Stomach (tissue), 19 donors: ENCODE data around the gene ECI2. TPM values are rescaled to one million over a fixed set of nuclear protein-coding genes. Genes with fewer than 3 reads are reported as not detected.
A peak's percentile ranks its signal among the peaks of the same experiment; 100 is the strongest.

Source experiments
- DNase-seq, 2 donors: peaks; one replicate each; pipeline versions ENCODE4 v3.0.0 to v3.0.0-alpha.2; 2013 to 2019
- H3K27ac ChIP-seq, 5 donors: fragments of 200-600 bp in 4 of 5; sonication (generic) in 4 of 5; one replicate each; pipeline ENCODE4 v1.5.1; 2013 to 2019; ENCODE audit warnings: mild to moderate bottlenecking in 1 of 5, moderate library complexity in 1 of 5
- H3K27me3 ChIP-seq, 3 donors: fragments of 200-600 bp; sonication (generic); one replicate each; pipeline ENCODE4 v1.5.1; 2017 to 2019; ENCODE audit warnings: mixed run types in 1 of 3
- H3K36me3 ChIP-seq, 4 donors: fragments of 200-600 bp; sonication (generic); 1 replicate in 3 of 4; 2 replicates in 1 of 4; pipeline ENCODE4 v1.5.1; 2016 to 2019
- H3K4me1 ChIP-seq, 4 donors: fragments of 200-600 bp; sonication (generic); one replicate each; pipeline ENCODE4 v1.5.1; 2016 to 2019
- H3K4me3 ChIP-seq, 4 donors: fragments of 200-600 bp; sonication (generic) in 3 of 4; one replicate each; pipeline ENCODE4 v1.5.1; 2016 to 2019; ENCODE audit warnings: mild to moderate bottlenecking in 1 of 4
- H3K9me3 ChIP-seq, 4 donors: fragments of 200-600 bp; sonication (generic); one replicate each; pipeline ENCODE4 v1.5.1; 2016 to 2019
- CTCF ChIP-seq, 7 experiments: fragments of 450-650 bp in 4 of 7; fragments of 200-600 bp in 3 of 7; sonication (generic) in 3 of 7; IDR thresholded peaks; one replicate each; pipeline ENCODE4 v1.5.1; 2016 to 2019; ENCODE audit warnings: antibody characterized with exemption in 7 of 7, control low read depth in 2 of 7, mild to moderate bottlenecking in 1 of 7
- EP300 ChIP-seq: sonication (generic); formaldehyde crosslinking; IDR thresholded peaks from one replicate; pipeline ENCODE4 v1.6.1; 2017; ENCODE audit warnings: antibody characterized with exemption
- POLR2A ChIP-seq, 4 donors: fragments of 450-650 bp; IDR thresholded peaks; one replicate each; pipeline ENCODE4 v1.6.1; 2016; ENCODE audit warnings: antibody characterized with exemption in 4 of 4, control low read depth in 2 of 4, mild to moderate bottlenecking in 1 of 4, moderate library complexity in 1 of 4
- POLR2AphosphoS5 ChIP-seq, 3 donors: sonication (generic); formaldehyde crosslinking; IDR thresholded peaks; one replicate each; pipeline ENCODE4 v1.6.1; 2016; ENCODE audit warnings: antibody characterized with exemption in 3 of 3
- WGBS, 5 donors: extraction: QIAGEN DNeasy Blood & Tissue Kit in 3 of 5; methylation state at CpG; one replicate each; pipeline versions ENCODE4 v1.1.5 to v1.1.7; 2013 to 2018; 5-methylcytosine and 5-hydroxymethylcytosine counted together
- intact Hi-C: fragments of 100-400 bp; cut with DNase I; formaldehyde crosslinking; loops from one replicate; pipeline ENCODE4 v1.15.1; 2023; ENCODE audit warnings: low total_unique reads
- long read RNA-seq, 10 donors: transcript quantifications; one replicate each; lab custom pipeline, GENCODE V29; 2026
- polyA plus RNA-seq, 3 donors: library from polyadenylated mRNA; stranded (reverse); fragments of 200-250 nt; gene quantifications; one replicate each; pipeline ENCODE4 v1.2.3, GENCODE V29; 2013
- total RNA-seq, 5 donors: library from RNA; depleted of rRNA; stranded (reverse); fragments of >200 nt; gene quantifications; one replicate each; pipeline versions ENCODE4 v1.1.0 to v1.2.3, GENCODE V29; 2014 to 2016
- donor health status: healthy with polysubstance abuse.
- donor health status: Bipolar disorder and iron deficiency.
- donor health status: healthy.

The ECI2 gene
- total RNA-seq = 100 to 1,000 TPM in 1 of 5 donors, 10 to 100 TPM in 4; 22.8 to 107 (median 45.6) TPM
- 100 to 1,000 TPM in 1 of 3 donors, 10 to 100 TPM in 2; 65.4 to 102 (median 90.9) TPM for polyA plus RNA-seq
- long read RNA-seq, donor 1, partial matches to known transcripts = 0 of 7 reads
- long read RNA-seq, donor 1, other reads (novel, unspliced or antisense) = 0 of 7 reads
- long read RNA-seq, donor 2, transcript ECI2-201 (10 exons, 1,380 nt) = major isoform, 7 of 13 reads
- long read RNA-seq, donor 2, partial matches to known transcripts = 0 of 13 reads
- long read RNA-seq, donor 2, other reads (novel, unspliced or antisense) = 0 of 13 reads
- long read RNA-seq, donor 3, partial matches to known transcripts = 0 of 5 reads
- long read RNA-seq, donor 3, other reads (novel, unspliced or antisense) = 0 of 5 reads
- long read RNA-seq, donor 4, partial matches to known transcripts = 0 of 5 reads
- long read RNA-seq, donor 4, other reads (novel, unspliced or antisense) = 0 of 5 reads
- long read RNA-seq, donor 5, transcript ECI2-201 (10 exons, 1,380 nt) = major isoform, 8 of 19 reads
- long read RNA-seq, donor 5, transcript ECI2-202 (10 exons, 1,407 nt) = major isoform, 8 of 19 reads
- long read RNA-seq, donor 5, partial matches to known transcripts = 0 of 19 reads
- long read RNA-seq, donor 5, other reads (novel, unspliced or antisense) = 0 of 19 reads
- long read RNA-seq, donor 6, transcript ECI2-202 (10 exons, 1,407 nt) = minor isoform, 13 of 41 reads
- long read RNA-seq, donor 6, transcript ECI2-201 (10 exons, 1,380 nt) = major isoform, 18 of 41 reads
- long read RNA-seq, donor 6, partial matches to known transcripts = 10 of 41 reads
- long read RNA-seq, donor 6, other reads (novel, unspliced or antisense) = 0 of 41 reads
- long read RNA-seq, donor 7, transcript ECI2-202 (10 exons, 1,407 nt) = major isoform, 7 of 13 reads
- long read RNA-seq, donor 7, transcript ECI2-201 (10 exons, 1,380 nt) = minor isoform, 6 of 13 reads
- long read RNA-seq, donor 7, partial matches to known transcripts = 0 of 13 reads
- long read RNA-seq, donor 7, other reads (novel, unspliced or antisense) = 0 of 13 reads
- long read RNA-seq, donor 8, transcript ECI2-202 (10 exons, 1,407 nt) = minor isoform, 9 of 21 reads
- long read RNA-seq, donor 8, transcript ECI2-201 (10 exons, 1,380 nt) = major isoform, 11 of 21 reads
- long read RNA-seq, donor 8, partial matches to known transcripts = 0 of 21 reads
- long read RNA-seq, donor 8, other reads (novel, unspliced or antisense) = 0 of 21 reads
- long read RNA-seq, donor 9, transcript ECI2-201 (10 exons, 1,380 nt) = major isoform, 12 of 19 reads
- long read RNA-seq, donor 9, partial matches to known transcripts = 0 of 19 reads
- long read RNA-seq, donor 9, other reads (novel, unspliced or antisense) = 0 of 19 reads
- long read RNA-seq, donor 10, partial matches to known transcripts = 0 of 5 reads
- long read RNA-seq, donor 10, other reads (novel, unspliced or antisense) = 0 of 5 reads

DNA sequence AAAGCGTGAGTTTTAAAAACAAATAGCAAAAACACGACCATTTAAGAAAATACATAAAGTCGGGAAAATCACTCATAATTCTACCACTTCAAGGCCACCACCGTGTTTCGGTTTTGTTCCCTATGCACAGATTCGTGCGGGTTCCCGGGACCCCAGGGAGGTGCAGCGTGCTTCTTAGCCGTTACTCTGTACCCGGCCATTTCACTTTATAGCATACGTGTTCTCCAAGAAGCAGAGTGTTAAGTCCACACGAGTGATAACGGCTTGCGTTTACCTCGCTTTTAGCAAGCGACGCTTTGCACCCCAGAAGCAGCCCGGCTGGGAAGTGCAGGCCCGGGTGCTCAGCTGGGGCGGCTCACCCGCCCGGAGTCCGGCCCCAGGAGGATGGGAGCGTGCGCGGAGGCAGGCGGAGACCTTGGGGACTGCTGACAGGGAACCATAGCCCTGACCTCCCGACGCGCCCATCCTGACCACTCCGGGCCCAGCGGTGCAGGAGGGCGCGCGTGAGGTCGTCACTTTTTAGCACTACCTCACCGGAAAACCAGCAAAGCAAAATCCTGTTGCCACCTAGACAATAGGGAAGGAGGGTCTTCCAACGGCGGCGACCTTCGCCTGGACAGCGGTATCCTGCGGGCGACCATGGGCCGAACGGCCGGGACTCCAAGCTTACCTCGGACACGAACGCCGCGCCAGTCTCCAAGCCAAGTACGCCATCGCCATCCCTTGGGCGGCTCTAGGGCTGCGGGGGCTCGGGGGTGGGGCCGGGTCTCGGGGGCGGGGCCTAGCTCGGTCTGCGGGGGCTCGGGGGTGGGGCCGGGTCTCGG lies at the start of gene ECI2:
ECI2 (minus strand) TSS at position 735 of the 824 bp plus-strand sequence; CDS start at position 720, 15 bp downstream.
- Histone ChIP-seq H3K4me1 (peaks cover 19 to 44% (median 36%) of the 10 kb centered on the region in 4 donors), H3K36me3 (peaks cover 6 to 24% (median 22%) of the 10 kb centered on the region in 4 donors), H3K9me3 (no peaks in the 10 kb centered on the region), H3K4me3 (peak within 1 kb of the TSS; percentile 75 to 86 (median 80)), H3K27me3 (no peaks in the 10 kb centered on the region), H3K27ac (peak within 1 kb of the TSS; percentile 95 to 99 (median 96))
- WGBS, 5 donors = 0 to 1% (median 1%) methylated on average over 48 to 66 of the region's 66 CpGs
- peak; percentile 28 to 86 (median 58) for TF ChIP-seq POLR2AphosphoS5 (IDR thresholded peaks at IDR 0.05)
- no peak for TF ChIP-seq POLR2A (IDR thresholded peaks at IDR 0.05)
- intact Hi-C loops = no loop called here
- peak in 1 of 2 donors; percentile 65 for DNase-seq

DNA sequence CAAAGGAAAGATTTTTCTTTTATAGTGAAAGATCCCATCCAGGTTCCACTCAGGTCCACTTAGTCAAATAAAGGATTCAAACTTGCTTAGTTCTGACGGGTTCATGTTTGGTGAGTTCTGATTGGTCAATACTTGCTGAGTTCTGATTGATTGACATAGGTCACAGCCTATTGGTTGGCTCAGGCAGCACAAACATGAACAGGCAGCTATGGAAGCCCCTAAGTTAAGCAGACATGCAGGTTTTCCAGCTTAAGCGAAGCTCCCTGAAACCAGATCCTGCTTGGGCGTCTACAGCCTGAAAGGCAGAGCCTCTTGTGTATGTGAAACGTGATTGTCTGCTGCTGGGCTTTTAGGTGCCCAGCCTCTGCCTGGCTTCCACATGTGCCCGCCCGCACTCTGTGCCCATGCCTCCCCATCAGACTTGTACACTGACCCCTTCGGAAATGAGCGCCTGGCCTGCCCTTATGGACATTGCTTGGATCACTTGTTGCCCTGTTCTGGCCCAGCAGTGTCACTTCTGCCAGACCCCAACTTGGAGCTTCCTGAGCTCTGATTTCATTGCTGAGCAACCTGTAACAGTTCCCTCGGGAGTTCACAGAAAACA lies 45.4 kb upstream of the ECI2 start:
- DNase-seq = no peak
- no peak overlapping the region for H3K27ac ChIP-seq
- intact Hi-C loops = no loop called here
- H3K27me3 ChIP-seq = no peaks in the 10 kb centered on the region
- TF ChIP-seq EP300 = no peak
- TF ChIP-seq POLR2A (IDR thresholded peaks at IDR 0.05) = no peak
- TF ChIP-seq POLR2AphosphoS5 (IDR thresholded peaks at IDR 0.05) = no peak
- no peak for TF ChIP-seq CTCF (IDR thresholded peaks at IDR 0.05)
- WGBS, 5 donors = 77 to 91% (median 78%) methylated on average over 6 to 9 of the region's 9 CpGs
- no peaks in the 10 kb centered on the region for H3K36me3 ChIP-seq
- no peaks in the 10 kb centered on the region for H3K4me1 ChIP-seq
- H3K9me3 ChIP-seq = no peaks in the 10 kb centered on the region
- no peak overlapping the region for H3K4me3 ChIP-seq

DNA sequence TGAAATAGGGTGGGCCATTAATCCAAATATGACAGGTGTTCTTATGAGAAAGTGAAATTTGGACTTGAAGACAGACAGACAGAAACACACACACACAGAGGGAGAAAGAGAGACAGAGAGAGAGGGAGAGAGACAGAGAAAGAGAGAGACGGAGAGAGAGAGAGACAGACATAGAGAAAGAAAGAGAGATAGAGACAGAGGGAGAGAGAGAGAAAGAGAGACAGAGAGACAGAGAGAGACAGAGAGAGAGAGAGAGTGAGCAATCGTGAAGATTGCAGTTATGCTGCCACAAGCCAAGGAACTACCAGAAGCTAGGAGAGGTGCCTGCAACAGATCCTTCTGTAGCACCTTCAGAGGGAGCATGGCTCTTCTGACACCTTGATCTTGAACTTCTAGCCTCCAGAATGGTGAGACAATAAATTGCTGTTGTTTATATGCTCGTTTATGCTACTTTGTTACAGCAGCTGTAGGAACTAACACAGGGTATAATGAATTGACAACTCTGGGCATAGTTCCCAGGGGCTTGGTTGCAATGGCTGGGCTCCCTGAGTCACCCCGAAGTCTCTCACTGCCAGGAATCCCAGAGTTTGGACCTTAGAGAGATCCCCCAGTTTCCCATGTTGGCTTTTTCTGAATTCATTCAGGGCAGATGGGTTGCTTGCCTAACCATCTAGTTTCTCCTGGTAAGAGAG lies 44.7 kb upstream of the ECI2 start:
- Histone ChIP-seq H3K4me1 (no peaks in the 10 kb centered on the region), H3K27ac (no peak overlapping the region), H3K27me3 (no peaks in the 10 kb centered on the region), H3K36me3 (no peaks in the 10 kb centered on the region), H3K9me3 (no peaks in the 10 kb centered on the region), H3K4me3 (no peak overlapping the region)
- no peak for DNase-seq
- intact Hi-C loops = no loop called here
- no peak for TF ChIP-seq POLR2A (IDR thresholded peaks at IDR 0.05)
- no peak for TF ChIP-seq CTCF (IDR thresholded peaks at IDR 0.05)
- no peak for TF ChIP-seq POLR2AphosphoS5 (IDR thresholded peaks at IDR 0.05)
- no peak for TF ChIP-seq EP300
- 78 to 90% (median 86%) methylated on average over 4 of the region's 4 CpGs for WGBS, 5 donors
